Mononuclear cell (primary cell): ENCODE measurements around the gene RNF217. TPM values are rescaled to one million over a fixed set of nuclear protein-coding genes. Genes with fewer than 3 reads are reported as not detected.

Experiments
- H3K27me3 ChIP-seq: 2 replicates; pipeline ENCODE4 v1.6.0; 2011; ENCODE audit warnings: low read length, control low read depth; ENCODE audit not compliant: insufficient read depth
- H3K4me1 ChIP-seq: 2 replicates; pipeline ENCODE4 v1.5.1; 2011; ENCODE audit warnings: mild to moderate bottlenecking, low read length, control low read depth; ENCODE audit not compliant: insufficient read depth
- H3K4me3 ChIP-seq: 2 replicates; pipeline ENCODE4 v1.5.1; 2011; ENCODE audit warnings: mild to moderate bottlenecking, low read length, moderate library complexity
- H3K9me3 ChIP-seq: 2 replicates; pipeline ENCODE4 v1.5.1; 2011; ENCODE audit warnings: low read depth, mild to moderate bottlenecking, control low read depth, low read length
- total RNA-seq: library from RNA; depleted of rRNA; stranded (reverse); fragments of >200 nt; gene quantifications from one replicate; pipeline ENCODE4 v1.2.3, GENCODE V29; 2012

The RNF217 gene
- total RNA-seq, 1 donor: 2.0 TPM

DNA sequence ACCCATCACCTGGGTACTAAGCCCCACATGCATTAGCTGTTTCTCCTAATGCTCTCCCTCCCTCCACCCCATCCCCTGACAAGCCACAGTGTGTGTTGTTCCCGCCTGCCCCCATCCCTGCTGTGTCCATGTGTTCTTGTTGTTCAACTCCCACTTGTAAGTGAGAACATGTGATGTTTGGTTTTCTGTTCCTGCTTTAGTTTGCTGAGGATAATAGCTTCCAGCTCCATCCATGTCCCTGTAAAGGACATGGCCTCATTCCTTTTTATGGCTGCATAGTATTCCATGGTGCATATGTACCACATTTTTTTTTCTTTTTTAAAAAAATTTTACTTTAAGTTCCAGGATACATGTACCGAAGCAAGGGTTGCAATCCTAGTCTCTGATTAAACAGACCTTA, 76.7 kb downstream of the RNF217 start:
- no peak overlapping the region for H3K4me3 ChIP-seq
- H3K27me3 ChIP-seq: no peaks in the 10 kb centered on the region
- no peaks in the 10 kb centered on the region for H3K9me3 ChIP-seq
- no peaks in the 10 kb centered on the region for H3K4me1 ChIP-seq

DNA sequence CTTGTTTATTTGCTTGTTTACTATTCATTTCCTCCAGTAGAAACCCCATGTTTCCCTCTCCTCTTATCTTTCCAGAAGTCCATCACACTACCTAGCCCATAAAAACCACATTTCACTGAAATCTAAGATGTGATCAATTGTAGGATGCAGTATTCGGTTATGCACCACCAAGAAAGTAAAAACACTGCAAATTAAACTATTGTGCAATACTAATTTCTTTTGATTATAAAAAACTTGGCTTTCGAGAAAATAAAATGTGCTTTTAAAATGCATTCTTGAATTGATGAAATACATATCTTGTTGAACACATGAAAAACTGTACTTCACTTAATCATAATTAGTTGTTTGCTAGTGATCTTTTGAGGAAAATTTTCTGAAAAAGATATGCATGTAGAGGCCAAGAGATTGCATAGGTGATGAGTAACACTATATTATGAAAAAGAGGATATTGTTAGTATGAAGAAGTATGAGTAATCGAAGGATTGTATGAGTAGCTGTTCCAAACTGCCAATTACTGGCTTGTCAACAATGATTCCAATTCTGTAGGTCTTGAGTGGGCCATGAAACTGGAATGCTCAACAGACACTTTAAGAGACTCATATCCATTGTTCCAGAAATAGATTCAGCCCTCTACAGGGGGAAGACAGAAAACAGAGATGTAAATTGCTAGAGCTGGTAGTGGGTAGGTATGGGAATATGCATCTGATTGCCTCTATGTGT, 79.7 kb downstream of the RNF217 start:
- H3K27me3 ChIP-seq: no peaks in the 10 kb centered on the region
- H3K9me3 ChIP-seq: no peaks in the 10 kb centered on the region
- no peak overlapping the region for H3K4me3 ChIP-seq
- no peaks in the 10 kb centered on the region for H3K4me1 ChIP-seq

DNA sequence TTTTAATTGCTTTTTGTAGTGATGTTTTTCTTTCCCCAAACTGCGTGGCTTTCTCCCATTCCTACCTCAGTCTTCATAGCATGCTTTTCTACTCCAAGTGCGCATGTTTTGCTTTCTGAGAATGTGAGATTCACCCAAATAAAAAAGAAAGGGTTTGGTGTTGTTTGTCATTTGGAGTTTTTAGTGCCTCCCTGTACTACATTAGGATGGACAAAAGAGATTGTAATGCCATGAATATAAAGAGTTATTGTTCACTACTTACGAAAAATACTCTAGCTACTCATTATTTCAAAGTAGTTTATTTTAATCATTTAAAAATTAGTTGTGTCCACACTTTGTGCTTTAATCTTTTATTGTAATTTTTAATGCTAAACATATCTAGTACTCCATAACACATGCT, 81.8 kb downstream of the RNF217 start:
- Histone ChIP-seq H3K4me3 (no peak overlapping the region), H3K9me3 (no peaks in the 10 kb centered on the region), H3K4me1 (no peaks in the 10 kb centered on the region), H3K27me3 (no peaks in the 10 kb centered on the region)

DNA sequence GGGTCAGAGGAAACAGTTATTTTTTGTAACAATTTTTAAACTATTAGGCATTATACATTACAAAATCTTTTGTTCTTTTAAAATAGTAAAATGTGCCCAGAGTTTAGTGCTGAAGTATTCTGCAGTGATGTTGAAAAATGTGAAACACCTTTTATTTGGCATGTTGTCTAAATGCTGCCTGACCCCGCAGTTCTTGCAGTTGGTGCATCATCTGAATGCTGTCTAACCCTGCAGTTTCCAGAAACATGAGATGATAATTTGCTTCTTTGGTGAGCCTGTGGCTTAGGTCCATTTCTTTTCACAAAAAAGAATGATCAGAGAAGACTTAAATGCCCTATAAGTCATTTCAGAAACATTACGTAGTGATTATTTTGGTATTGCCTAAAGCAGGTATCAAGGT, 82.4 kb downstream of the RNF217 start:
- no peaks in the 10 kb centered on the region for H3K4me1 ChIP-seq
- no peak overlapping the region for H3K4me3 ChIP-seq
- no peaks in the 10 kb centered on the region for H3K9me3 ChIP-seq
- no peaks in the 10 kb centered on the region for H3K27me3 ChIP-seq

DNA sequence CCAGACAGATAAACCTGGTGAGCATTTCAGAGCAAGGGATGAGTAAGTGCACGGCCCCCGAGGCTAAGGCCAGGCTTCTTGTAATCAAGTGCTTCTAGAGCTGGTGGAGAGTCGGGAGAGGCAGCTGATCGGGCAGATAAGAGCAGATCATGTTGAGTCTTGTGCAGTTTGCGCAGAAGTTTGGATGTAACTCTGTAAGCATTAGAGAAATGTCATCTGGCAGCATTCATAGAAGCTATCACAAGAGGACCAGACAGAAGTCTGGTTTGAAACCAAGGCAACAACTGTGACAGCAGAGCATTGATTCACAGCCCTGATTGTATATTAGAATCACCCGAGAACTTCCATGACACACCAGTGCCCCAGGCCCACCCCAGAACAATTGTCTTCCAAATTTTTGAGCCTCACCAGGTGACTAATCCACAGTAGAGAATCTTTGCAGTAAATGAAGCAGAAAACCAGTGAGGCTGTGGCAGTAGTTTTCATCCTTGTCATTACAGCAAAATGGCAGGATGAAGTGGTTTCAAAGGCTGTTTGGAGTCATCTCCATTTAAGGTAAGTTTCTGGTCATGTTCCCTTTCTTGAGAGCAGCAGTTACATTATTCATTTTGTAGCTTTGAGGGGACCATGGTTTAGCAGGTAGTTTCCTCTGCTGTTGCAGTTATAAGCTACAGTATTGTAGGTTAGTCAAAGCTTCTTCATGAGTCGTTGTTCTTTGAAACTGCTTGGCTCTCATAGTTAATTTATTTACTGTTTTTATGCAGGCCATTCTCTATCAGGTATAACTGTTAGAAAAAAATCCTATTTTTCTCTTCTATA, 84.1 kb downstream of the RNF217 start:
- no peaks in the 10 kb centered on the region for H3K27me3 ChIP-seq
- H3K4me1 ChIP-seq: no peaks in the 10 kb centered on the region
- no peaks in the 10 kb centered on the region for H3K9me3 ChIP-seq
- no peak overlapping the region for H3K4me3 ChIP-seq

DNA sequence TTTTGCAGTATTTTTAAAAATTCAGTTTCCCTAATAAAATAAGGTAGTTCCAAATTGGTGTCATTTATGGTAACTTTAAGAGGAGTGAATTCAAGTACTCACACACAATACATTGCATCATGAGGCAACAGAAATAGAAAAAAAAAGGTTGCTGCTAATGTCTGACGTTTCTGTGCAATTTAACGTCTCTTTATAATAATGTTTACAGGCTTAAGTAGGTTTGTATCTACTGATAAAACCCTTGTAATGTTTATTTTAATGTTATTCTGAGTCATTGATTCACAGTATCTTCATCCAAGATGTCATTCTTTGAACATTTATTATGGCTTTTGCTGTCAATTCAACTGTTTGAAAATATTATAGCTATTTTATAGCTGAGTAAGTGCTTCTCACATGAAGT, 86.0 kb downstream of the RNF217 start:
- Histone ChIP-seq H3K9me3 (no peaks in the 10 kb centered on the region), H3K27me3 (no peaks in the 10 kb centered on the region), H3K4me3 (no peak overlapping the region), H3K4me1 (no peaks in the 10 kb centered on the region)

DNA sequence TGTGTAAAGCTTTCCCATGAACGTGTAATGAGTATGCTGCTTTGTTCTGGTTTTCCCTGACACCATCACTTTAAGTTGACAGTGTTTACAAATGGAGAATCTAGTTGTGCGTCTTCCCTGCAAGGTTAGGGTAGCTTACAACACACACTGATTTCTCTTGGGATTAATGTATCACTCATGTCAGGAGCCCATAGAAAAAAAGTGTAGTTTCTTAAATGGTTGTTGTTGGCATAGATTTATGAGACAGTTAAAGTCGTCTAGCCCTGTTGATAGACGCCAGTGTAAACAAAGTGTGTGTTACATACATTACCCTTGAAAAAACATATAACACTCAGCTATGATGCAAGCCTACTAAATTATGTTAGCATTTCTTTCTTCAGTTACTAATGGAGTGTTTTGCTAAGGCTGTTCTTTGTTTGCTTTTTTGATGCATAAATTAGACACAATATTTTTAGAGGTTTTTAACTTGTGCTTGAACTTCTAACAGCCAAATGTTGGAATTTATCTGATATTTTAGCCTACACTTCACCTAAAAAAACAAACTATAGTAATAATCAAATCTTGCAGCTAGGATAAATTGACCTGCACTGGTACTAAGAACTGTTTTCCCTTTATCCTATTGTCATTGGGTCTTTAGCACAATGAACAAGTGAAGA, 88.6 kb downstream of the RNF217 start:
- Histone ChIP-seq H3K4me3 (no peak overlapping the region), H3K27me3 (no peaks in the 10 kb centered on the region), H3K9me3 (no peaks in the 10 kb centered on the region), H3K4me1 (no peaks in the 10 kb centered on the region)

DNA sequence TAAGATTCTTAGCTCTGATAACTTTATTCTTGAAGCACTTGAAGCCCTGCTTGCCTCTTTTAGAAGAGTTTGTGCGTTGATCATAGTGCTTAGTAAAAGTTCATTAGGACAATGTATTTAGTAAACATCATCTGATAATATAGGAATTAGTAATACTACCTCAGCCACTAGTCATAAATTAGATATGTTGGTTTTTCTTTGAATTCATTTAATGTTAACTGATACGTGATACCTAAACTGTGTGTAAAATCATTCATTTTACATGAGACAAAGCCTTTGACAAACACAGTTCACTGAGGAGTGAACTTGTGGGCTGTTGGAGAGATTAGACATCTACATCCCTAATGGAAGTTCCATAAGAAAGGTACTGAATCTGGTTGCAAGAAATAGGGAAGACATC, 91.6 kb downstream of the RNF217 start:
- Histone ChIP-seq H3K27me3 (no peaks in the 10 kb centered on the region), H3K4me1 (no peaks in the 10 kb centered on the region), H3K9me3 (no peaks in the 10 kb centered on the region), H3K4me3 (no peak overlapping the region)

DNA sequence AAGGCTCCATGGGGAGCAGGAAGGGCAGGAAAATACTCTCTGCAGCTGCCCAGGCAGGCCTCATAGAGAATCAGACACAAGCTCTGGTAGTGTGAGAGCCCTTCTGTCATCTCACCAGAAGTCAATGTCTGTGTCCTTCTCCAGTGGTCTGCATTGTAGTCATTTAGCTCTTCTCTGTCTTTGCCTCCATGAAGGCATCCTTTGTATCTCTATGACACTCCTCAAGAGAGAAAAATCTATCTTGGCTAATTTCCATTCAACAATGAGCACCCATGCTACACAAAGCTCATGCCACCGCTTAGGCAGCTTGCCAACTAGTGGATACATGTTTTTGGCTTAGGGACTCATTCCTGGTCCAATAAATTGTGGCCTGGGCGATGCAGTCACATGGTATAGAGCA, 92.1 kb downstream of the RNF217 start:
- Histone ChIP-seq H3K4me1 (no peaks in the 10 kb centered on the region), H3K4me3 (no peak overlapping the region), H3K27me3 (no peaks in the 10 kb centered on the region), H3K9me3 (no peaks in the 10 kb centered on the region)

DNA sequence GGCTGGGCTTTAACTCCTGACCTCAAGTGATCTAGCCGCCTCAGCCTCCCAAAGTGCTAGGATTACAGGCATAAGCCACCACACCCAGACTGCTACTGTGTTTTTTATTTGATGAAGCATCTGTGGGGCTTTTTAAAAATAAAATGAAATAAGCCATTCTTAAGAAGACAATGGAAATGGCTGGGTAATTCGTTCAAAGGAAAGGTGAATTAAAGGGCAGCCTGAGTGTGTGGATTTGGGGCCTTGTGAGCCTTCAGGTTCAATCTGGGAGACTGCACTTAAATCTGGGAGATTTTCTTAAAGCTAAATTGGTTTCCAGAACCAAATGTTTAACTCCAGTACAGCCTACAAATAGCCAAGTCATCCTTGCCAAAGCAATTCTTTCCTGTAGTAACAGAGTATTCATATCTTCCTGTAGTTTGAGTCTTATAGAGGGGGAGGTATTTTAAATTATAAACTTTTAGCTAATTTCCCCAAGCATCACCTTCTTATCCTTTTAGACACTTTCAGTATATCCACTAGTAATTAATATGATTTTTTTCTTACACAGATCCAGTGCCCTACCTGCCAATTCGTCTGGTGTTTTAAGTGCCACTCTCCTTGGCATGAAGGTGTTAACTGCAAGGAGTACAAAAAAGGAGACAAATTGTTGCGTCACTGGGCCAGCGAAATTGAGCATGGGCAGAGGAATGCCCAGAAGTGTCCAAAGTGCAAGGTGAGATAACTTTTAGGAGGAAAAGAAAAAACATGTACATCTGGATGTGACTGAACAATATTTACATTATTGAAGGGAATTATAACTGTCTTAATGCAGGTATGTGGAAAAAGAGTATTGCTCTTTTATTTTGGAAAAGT, 95.4 kb downstream of the RNF217 start:
- Histone ChIP-seq H3K9me3 (no peaks in the 10 kb centered on the region), H3K4me1 (no peaks in the 10 kb centered on the region), H3K4me3 (no peak overlapping the region), H3K27me3 (no peaks in the 10 kb centered on the region)

DNA sequence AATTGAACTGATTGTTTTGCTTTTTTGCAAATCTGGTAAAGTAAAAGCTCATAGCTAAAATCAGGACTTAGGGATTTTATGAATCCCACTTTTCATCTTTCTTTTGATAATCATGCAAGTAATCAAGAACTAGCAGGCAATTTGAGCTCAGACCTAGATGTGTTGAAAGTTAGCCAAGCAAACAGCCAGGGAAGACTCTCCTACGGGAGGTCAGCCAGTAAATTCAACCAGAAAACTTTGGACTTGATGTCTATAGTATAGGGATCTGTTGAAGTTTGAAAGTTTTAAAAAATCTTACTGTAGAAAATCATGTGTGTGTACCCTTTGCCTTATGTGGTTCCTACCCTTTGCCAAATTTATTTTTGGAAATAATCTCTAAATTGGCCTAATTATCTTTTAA, 96.3 kb downstream of the RNF217 start:
- Histone ChIP-seq H3K4me1 (no peaks in the 10 kb centered on the region), H3K27me3 (no peaks in the 10 kb centered on the region), H3K9me3 (no peaks in the 10 kb centered on the region), H3K4me3 (no peak overlapping the region)

DNA sequence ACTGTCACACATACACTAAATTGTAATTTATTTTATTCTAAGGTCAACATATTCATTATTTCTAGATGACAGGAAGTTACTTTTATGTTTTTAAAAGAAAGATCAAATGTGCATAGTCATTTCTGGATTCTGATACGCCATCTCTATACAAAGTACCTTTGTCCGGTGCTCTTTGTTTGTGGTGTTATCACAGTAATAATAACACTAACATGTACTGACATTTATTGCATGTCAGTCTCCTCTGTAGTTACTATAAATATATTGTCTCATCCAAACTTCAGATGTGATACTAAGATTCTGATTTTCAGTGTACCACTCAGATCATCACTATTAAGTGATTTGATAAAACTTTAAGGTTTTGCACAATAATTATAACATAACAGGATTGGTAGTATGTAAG, 101.1 kb downstream of the RNF217 start:
- Histone ChIP-seq H3K4me3 (no peak overlapping the region), H3K27me3 (no peaks in the 10 kb centered on the region), H3K9me3 (no peaks in the 10 kb centered on the region), H3K4me1 (peaks cover 25% of the 10 kb centered on the region)

DNA sequence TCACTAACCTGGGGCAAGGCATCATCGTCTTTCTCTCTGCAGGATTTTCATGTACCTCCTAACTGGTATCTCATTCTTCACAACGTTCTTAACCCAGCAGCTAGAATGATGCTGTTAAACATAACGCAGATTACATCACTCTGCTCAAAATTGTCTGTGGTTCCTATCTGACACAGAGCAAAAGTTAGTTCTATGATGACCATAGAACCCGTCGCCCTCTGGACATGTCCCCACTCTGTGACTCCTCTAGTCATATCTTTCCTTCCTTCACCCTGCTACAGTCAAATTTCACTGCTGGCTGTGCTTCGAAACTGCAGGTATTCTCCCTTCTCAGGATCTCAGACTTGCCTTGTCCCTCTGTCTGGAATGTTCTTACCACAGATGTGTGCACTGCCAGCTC, 103.9 kb downstream of the RNF217 start:
- H3K27me3 ChIP-seq: no peaks in the 10 kb centered on the region
- no peak overlapping the region for H3K4me3 ChIP-seq
- no peaks in the 10 kb centered on the region for H3K9me3 ChIP-seq
- H3K4me1 ChIP-seq: peaks cover 25% of the 10 kb centered on the region

DNA sequence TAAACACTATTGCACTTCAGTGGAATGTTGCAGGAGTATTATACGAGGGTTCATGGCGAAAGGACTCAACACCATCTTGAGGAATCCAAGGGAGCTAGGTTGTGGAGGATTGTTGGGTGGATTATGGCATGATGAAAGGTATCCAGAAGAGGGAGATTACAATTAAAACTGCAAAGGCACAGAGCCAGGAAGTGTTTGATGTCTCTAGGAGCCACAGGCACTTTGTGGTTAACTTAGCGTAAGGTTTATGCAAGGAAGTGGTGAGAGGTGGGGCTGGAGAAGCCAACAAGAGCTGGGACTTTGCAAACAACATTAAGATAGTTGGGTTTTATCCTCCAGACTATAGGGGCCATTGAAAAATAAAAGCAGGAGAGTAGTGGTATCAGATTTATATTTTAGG, 104.7 kb downstream of the RNF217 start:
- no peak overlapping the region for H3K4me3 ChIP-seq
- peaks cover 25% of the 10 kb centered on the region for H3K4me1 ChIP-seq
- no peaks in the 10 kb centered on the region for H3K27me3 ChIP-seq
- no peaks in the 10 kb centered on the region for H3K9me3 ChIP-seq

DNA sequence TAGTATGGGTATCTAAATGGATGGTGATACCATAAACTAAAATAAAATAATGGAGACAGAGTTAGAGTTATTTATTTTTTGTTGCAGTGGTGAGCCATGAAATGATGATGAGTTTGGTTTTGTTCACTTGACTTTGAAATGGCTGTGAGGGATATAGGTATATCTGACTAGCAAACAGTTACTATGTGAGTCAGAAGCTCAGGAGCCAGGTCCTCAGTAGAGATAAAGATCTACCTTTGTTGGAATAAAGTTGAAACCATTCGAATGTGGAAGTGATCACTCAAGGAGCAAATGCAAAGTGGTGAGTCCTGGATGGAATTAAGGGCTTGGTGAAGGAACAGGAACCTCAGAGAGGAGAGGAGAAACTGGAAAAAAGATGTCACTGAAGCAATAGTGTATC, 105.3 kb downstream of the RNF217 start:
- peaks cover 25% of the 10 kb centered on the region for H3K4me1 ChIP-seq
- H3K27me3 ChIP-seq: no peaks in the 10 kb centered on the region
- H3K4me3 ChIP-seq: no peak overlapping the region
- no peaks in the 10 kb centered on the region for H3K9me3 ChIP-seq
